HepG2 (cell line): ENCODE measurements around the gene MYADML2. TPM values are rescaled to one million over a fixed set of nuclear protein-coding genes. Genes with fewer than 3 reads are reported as not detected.
A peak's percentile ranks its signal among the peaks of the same experiment; 100 is the strongest.

Experiments
- ARID2 ChIP-seq: sonication (generic); formaldehyde crosslinking; IDR thresholded peaks from 2 replicates; pipeline ENCODE4 v1.8.1; 2022; ENCODE audit warnings: mild to moderate bottlenecking, missing genetic modification reagents, borderline replicate concordance
- GATAD1 ChIP-seq: IDR thresholded peaks from 2 replicates; pipeline ENCODE4 v1.6.1; 2016; ENCODE audit warnings: missing genetic modification reagents, missing compliant biosample characterization
- HNRNPK ChIP-seq: fragments of 200-400 bp; formaldehyde crosslinking; IDR thresholded peaks from 2 replicates; pipeline ENCODE4 v1.6.1; 2018; ENCODE audit warnings: low read length, low read depth, moderate library complexity, mild to moderate bottlenecking; ENCODE audit not compliant: poor library complexity, severe bottlenecking
- HNRNPUL1 ChIP-seq: fragments of 200-400 bp; formaldehyde crosslinking; IDR thresholded peaks from 2 replicates; pipeline ENCODE4 v1.6.1; 2017; ENCODE audit warnings: low read depth, mild to moderate bottlenecking, low read length, moderate library complexity
- HOXA9 ChIP-seq: sonication (generic); formaldehyde crosslinking; IDR thresholded peaks from 2 replicates; pipeline ENCODE4 v1.8.1; 2022; ENCODE audit warnings: missing genetic modification reagents, mild to moderate bottlenecking, moderate library complexity, borderline replicate concordance
- MAZ ChIP-seq, 2 experiments: sonication (generic) in 1 of 2; formaldehyde crosslinking in 1 of 2; IDR thresholded peaks; 2 replicates each; pipeline versions ENCODE4 v1.5.0 to v1.6.1; 2012 to 2020; ENCODE audit warnings: low read depth in 2 of 2, mild to moderate bottlenecking in 2 of 2, borderline replicate concordance in 1 of 2, improper control_type of control experiment in 1 of 2, low read length in 1 of 2, missing genetic modification reagents in 1 of 2, moderate library complexity in 1 of 2
- MBNL3 ChIP-seq: fragments of 250-450 bp; sonication (Bioruptor Pico); conservative IDR thresholded peaks from 2 replicates; pipeline ENCODE4 v1.8.0; 2022; ENCODE audit warnings: mild to moderate bottlenecking, inconsistent platforms
- MYNN ChIP-seq: sonication (generic); formaldehyde crosslinking; IDR thresholded peaks from 2 replicates; pipeline ENCODE4 v1.4.0; 2020; ENCODE audit warnings: mild to moderate bottlenecking, low read depth, missing genetic modification reagents
- NFYC ChIP-seq: IDR thresholded peaks from 2 replicates; pipeline ENCODE4 v1.6.1; 2016; ENCODE audit warnings: missing genetic modification reagents, missing compliant biosample characterization
- PHF8 ChIP-seq: sonication (generic); formaldehyde crosslinking; IDR thresholded peaks from 2 replicates; pipeline ENCODE4 v1.5.0; 2020; ENCODE audit warnings: missing genetic modification reagents
- RBFOX2 ChIP-seq: fragments of 200-400 bp; formaldehyde crosslinking; IDR thresholded peaks from 2 replicates; pipeline ENCODE4 v1.6.1; 2017; ENCODE audit warnings: low read depth, mild to moderate bottlenecking, low read length
- RBM39 ChIP-seq: fragments of 200-400 bp; formaldehyde crosslinking; IDR thresholded peaks from one replicate; pipeline ENCODE4 v1.6.1; 2018; ENCODE audit warnings: antibody characterized with exemption, mild to moderate bottlenecking, low read depth, low read length; ENCODE audit not compliant: poor library complexity, severe bottlenecking
- RCOR2 ChIP-seq: IDR thresholded peaks from 2 replicates; pipeline ENCODE4 v1.6.1; 2016; ENCODE audit warnings: missing biosample characterization, missing genetic modification reagents
- SALL1 ChIP-seq: sonication (generic); formaldehyde crosslinking; IDR thresholded peaks from 2 replicates; pipeline ENCODE4 v1.8.0; 2022; ENCODE audit warnings: mild to moderate bottlenecking, missing genetic modification reagents
- TP53 ChIP-seq: sonication (generic); formaldehyde crosslinking; conservative IDR thresholded peaks from 2 replicates; pipeline ENCODE4 v1.4.0; 2020; ENCODE audit warnings: missing genetic modification reagents
- ZBTB21 ChIP-seq: sonication (generic); formaldehyde crosslinking; IDR thresholded peaks from 2 replicates; pipeline ENCODE4 v1.4.0; 2020; ENCODE audit warnings: missing genetic modification reagents
- ZNF446 ChIP-seq: sonication (generic); formaldehyde crosslinking; IDR thresholded peaks from 2 replicates; pipeline ENCODE4 v1.5.0; 2020; ENCODE audit warnings: mild to moderate bottlenecking, missing genetic modification reagents
- ZNF550 ChIP-seq: sonication (generic); formaldehyde crosslinking; IDR thresholded peaks from 2 replicates; pipeline ENCODE4 v1.4.0; 2020; ENCODE audit warnings: mild to moderate bottlenecking, missing genetic modification reagents, borderline replicate concordance
- ZNF562 ChIP-seq: sonication (generic); formaldehyde crosslinking; IDR thresholded peaks from 2 replicates; pipeline ENCODE4 v1.8.0; 2022; ENCODE audit warnings: missing genetic modification reagents, borderline replicate concordance
- ZNF616 ChIP-seq: sonication (generic); formaldehyde crosslinking; IDR thresholded peaks from 2 replicates; pipeline ENCODE4 v1.5.0; 2020; ENCODE audit warnings: low read depth, mild to moderate bottlenecking, missing genetic modification reagents
- polyA plus RNA-seq, 8 experiments: library from polyadenylated mRNA; depleted of rRNA in 3 of 8; stranded (reverse) in 7 of 8; unstranded in 1 of 8; fragments of >200 nt; fragmentation: Illumina TruSeq in 4 of 8; extraction: Trizol in 4 of 8; gene quantifications; 2 replicates each; pipeline versions ENCODE4 v1.2.1 to v1.2.3, GENCODE V29; 2011 to 2016; ENCODE audit warnings: low read depth in 4 of 8, missing spikeins in 1 of 8, mixed read lengths in 1 of 8; ENCODE audit not compliant: insufficient read depth in 1 of 8
- total RNA-seq, 5 experiments: library from RNA; depleted of rRNA; stranded (reverse); fragments of >200 nt; fragmentation: Illumina TruSeq; extraction: Trizol; gene quantifications; 2 replicates each; pipeline ENCODE4 v1.2.3, GENCODE V29; 2016; ENCODE audit warnings: low read depth in 1 of 5
- TF ChIP-seq, protein P1 (sequence below): IDR thresholded peaks from 2 replicates; pipeline ENCODE4 v1.6.1; 2018; ENCODE audit warnings: missing genetic modification reagents
- TF ChIP-seq, protein P2 (sequence below): sonication (generic); formaldehyde crosslinking; IDR thresholded peaks from 2 replicates; pipeline ENCODE4 v1.8.1; 2023; ENCODE audit warnings: missing genetic modification reagents, inconsistent platforms, borderline replicate concordance
- TF ChIP-seq, protein P3 (sequence below): sonication (generic); formaldehyde crosslinking; IDR thresholded peaks from 2 replicates; pipeline ENCODE4 v1.9.0; 2021; ENCODE audit warnings: missing genetic modification reagents, borderline replicate concordance
- TF ChIP-seq, protein P4 (sequence below): sonication (generic); formaldehyde crosslinking; IDR thresholded peaks from 2 replicates; pipeline ENCODE4 v1.4.0; 2020; ENCODE audit warnings: mild to moderate bottlenecking, missing genetic modification reagents

MYADML2 gene
- total and polyA plus RNA-seq, 2 of the 13 experiments (the other 11 are each of a cell fraction or from before 2014, with no cell fraction given) = not detected

DNA sequence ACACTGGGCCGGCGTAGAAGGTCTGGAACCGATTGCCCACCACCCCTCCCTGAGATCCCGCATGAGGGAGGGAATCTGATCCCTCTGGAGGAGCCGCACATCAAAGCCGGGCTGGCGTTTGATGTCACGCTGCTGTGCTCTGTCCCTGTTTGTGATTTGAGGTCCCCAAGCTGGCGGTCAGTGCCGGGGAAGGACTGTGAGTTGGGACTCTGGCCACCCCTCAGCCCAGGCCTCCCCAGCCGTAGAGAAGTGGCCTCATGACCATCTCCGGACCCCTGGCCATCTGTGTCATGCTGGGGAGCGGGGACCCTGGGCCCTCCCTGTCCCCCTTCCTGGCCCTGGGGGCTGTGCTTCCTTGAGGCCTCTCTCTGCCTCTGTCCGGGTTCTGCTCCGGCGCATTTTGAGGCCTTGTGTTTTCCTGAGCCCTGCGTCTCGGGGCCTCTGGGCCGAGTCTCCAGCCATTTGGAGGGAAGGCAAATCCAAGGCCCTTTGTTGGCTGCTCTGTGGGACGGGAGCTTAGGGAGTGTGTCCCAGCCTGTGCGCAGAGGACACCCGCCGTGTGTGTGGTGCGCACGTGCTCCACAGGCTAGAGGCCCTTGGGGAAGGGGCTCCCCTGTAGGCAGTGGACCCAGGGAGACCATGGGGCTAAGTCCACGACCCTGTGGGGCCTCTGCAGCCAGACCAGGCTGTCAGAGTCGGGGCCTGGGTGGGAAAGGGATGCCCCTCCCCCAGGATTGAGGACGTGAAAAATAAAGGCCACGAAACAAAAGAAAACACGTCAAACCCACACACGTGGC lies 45.5 kb upstream of the MYADML2 start (continued):
- TF ChIP-seq ZNF562 (CRISPR knock-in tag) = no peak
- peak; percentile 75 for TF ChIP-seq RBFOX2
- peak; percentile 31 for TF ChIP-seq TP53 (CRISPR knock-in tag)
- TF ChIP-seq ZBTB21 (CRISPR knock-in tag) = peak; percentile 62; the same call in 1 of the 2 replicates
- TF ChIP-seq RBM39 = peak; percentile 21
- no peak for TF ChIP-seq HNRNPK
- TF ChIP-seq, protein P1, sequence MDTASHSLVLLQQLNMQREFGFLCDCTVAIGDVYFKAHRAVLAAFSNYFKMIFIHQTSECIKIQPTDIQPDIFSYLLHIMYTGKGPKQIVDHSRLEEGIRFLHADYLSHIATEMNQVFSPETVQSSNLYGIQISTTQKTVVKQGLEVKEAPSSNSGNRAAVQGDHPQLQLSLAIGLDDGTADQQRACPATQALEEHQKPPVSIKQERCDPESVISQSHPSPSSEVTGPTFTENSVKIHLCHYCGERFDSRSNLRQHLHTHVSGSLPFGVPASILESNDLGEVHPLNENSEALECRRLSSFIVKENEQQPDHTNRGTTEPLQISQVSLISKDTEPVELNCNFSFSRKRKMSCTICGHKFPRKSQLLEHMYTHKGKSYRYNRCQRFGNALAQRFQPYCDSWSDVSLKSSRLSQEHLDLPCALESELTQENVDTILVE = peak; percentile 85
- no peak for TF ChIP-seq MAZ (IDR thresholded peaks at IDR 0.05; ENCODE audit: borderline replicate concordance, low read depth, low read length)
- TF ChIP-seq MAZ (CRISPR knock-in tag; IDR thresholded peaks at IDR 0.05; ENCODE audit: low read depth) = peak; percentile 75; the same call in 1 of the 2 replicates
- TF ChIP-seq HOXA9 (CRISPR knock-in tag) = peak; percentile 91
- peak; percentile 94 for TF ChIP-seq ZNF446 (CRISPR knock-in tag)
- TF ChIP-seq ZNF616 (CRISPR knock-in tag) = peak; percentile 84
- TF ChIP-seq ARID2 (CRISPR knock-in tag) = no peak; the same call in 1 of the 2 replicates
- TF ChIP-seq, protein P2, sequence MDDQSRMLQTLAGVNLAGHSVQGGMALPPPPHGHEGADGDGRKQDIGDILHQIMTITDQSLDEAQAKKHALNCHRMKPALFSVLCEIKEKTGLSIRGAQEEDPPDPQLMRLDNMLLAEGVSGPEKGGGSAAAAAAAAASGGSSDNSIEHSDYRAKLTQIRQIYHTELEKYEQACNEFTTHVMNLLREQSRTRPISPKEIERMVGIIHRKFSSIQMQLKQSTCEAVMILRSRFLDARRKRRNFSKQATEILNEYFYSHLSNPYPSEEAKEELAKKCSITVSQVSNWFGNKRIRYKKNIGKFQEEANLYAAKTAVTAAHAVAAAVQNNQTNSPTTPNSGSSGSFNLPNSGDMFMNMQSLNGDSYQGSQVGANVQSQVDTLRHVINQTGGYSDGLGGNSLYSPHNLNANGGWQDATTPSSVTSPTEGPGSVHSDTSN = no peak
- TF ChIP-seq MBNL3 = no peak
- TF ChIP-seq RCOR2 = no peak; the same call in 1 of the 2 replicates
- peak; percentile 76; the same call in 1 of the 2 replicates for TF ChIP-seq MYNN (CRISPR knock-in tag)
- TF ChIP-seq, protein P3, sequence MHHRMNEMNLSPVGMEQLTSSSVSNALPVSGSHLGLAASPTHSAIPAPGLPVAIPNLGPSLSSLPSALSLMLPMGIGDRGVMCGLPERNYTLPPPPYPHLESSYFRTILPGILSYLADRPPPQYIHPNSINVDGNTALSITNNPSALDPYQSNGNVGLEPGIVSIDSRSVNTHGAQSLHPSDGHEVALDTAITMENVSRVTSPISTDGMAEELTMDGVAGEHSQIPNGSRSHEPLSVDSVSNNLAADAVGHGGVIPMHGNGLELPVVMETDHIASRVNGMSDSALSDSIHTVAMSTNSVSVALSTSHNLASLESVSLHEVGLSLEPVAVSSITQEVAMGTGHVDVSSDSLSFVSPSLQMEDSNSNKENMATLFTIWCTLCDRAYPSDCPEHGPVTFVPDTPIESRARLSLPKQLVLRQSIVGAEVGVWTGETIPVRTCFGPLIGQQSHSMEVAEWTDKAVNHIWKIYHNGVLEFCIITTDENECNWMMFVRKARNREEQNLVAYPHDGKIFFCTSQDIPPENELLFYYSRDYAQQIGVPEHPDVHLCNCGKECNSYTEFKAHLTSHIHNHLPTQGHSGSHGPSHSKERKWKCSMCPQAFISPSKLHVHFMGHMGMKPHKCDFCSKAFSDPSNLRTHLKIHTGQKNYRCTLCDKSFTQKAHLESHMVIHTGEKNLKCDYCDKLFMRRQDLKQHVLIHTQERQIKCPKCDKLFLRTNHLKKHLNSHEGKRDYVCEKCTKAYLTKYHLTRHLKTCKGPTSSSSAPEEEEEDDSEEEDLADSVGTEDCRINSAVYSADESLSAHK = peak; percentile 65; the same call in 1 of the 2 replicates
- TF ChIP-seq NFYC (CRISPR knock-in tag) = no peak; the same call in 1 of the 2 replicates
- TF ChIP-seq SALL1 = peak; percentile 97
- TF ChIP-seq, protein P4, sequence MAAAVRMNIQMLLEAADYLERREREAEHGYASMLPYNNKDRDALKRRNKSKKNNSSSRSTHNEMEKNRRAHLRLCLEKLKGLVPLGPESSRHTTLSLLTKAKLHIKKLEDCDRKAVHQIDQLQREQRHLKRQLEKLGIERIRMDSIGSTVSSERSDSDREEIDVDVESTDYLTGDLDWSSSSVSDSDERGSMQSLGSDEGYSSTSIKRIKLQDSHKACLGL = peak; percentile 92; the same call in 1 of the 2 replicates
- TF ChIP-seq PHF8 (CRISPR knock-in tag) = peak; percentile 48
- TF ChIP-seq GATAD1 (CRISPR knock-in tag) = peak; percentile 74
- TF ChIP-seq ZNF550 (CRISPR knock-in tag) = no peak; the same call in none of the 2 replicates
- TF ChIP-seq HNRNPUL1 = no peak
